NCI-H1048 (cell line): Measurements from ENCODE around the gene RPS15.
"Not testable (repeated sequence)": the region's sequence is repeated elsewhere in the genome, so short reads cannot be mapped to it uniquely, and the experiment has no call there.

ENCODE experiments used
- DNase-seq: peaks from one replicate; lab custom pipeline; 2025; lab: John Stamatoyannopoulos, UW

RPS15 gene

GRCh38 chr19:1435378-1435989 lies 2.7 kb upstream of the RPS15 start:
- DNase-seq: no peak

DNA sequence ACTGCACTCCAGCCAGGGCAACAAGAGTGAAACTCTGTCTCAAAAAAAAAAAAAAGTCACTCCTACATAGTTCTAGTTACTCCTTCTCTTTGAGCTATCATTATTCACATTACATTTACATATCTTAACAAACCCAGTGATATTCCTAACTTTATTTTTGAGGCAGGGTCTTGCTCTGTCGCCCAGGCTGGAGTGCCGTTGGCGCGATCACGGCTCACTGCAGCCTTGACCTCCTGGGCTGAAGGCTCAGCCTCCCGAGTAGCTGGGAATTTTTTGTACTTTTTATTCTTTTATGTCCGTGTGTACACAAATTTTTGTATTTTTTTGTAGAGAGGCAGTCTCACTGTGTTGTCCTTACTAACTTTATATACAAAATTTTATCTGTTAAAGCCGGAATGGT lies 587 bp upstream of the RPS15 start:
- DNase-seq: no peak

DNA sequence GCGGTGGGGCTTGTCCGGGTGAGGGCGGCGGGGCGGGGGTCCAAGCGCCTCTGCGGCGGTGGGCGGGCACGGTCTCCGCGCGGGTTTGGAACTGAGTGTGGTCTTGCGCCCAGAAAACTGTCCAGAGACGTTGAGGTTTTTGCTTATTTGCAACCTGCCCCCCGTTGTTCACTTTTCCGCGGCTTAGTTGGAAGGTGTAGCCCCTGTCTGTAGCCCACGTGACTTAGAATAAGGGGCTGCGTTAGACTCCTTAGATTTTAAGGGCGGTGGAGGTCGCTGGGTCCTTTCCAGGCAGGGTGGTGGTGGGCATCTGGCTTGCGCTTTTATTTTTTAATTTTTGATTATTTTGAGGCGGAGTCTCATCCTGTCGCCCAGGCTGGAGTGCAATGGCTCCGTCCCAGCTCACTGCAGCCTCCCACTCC lies 748 bp downstream of the RPS15 start:
- DNase-seq: no peak

DNA sequence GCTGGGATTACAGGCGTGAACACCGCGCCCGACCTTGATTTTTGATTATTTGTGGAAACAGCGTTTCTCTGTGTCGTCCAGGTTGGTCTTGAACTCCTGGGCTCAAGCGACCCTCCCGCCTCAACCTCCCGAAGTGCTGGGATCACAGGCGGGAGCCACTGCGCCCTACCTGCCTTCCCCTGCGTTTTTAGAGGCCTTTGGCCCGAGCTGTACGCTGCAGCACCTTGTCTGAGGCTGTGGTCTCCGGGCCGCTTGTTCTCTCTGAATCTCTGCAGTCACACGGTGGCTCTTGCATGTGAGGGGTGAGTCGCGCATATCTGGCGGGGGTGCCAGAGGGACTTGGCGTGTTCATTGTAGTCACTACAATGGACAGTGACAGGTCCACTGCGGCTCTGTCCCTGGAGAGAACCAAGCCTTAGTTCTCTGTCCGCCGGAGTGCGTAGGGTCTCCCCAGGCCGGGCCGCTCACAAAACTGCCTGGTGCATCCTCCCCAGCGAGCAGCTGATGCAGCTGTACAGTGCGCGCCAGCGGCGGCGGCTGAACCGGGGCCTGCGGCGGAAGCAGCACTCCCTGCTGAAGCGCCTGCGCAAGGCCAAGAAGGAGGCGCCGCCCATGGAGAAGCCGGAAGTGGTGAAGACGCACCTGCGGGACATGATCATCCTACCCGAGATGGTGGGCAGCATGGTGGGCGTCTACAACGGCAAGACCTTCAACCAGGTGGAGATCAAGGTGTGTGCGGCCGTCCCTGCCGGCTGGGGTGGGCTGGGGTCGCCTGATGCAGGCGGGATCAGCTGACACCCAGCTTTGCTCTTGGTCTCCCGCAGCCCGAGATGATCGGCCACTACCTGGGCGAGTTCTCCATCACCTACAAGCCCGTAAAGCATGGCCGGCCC lies 1.6 kb downstream of the RPS15 start:
- not testable (repeated sequence) for DNase-seq

DNA sequence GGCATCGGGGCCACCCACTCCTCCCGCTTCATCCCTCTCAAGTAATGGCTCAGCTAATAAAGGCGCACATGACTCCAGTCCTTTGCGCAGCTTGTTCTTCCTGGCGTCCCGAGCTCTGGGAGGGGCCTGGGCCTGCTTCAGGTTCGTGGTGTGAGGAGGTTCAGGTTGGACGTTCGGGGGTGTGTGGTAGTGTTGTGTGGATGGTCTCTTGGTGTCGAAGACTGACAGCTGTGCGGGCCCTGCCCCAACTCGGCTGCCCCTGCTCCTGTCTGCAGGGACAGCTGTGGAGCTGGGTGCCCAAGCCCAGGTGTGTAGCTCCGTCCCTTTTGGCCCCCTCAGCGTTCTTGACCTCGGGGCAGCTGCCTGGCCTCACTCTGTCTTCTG lies 2.2 kb downstream of the RPS15 start:
- DNase-seq: no peak

DNA sequence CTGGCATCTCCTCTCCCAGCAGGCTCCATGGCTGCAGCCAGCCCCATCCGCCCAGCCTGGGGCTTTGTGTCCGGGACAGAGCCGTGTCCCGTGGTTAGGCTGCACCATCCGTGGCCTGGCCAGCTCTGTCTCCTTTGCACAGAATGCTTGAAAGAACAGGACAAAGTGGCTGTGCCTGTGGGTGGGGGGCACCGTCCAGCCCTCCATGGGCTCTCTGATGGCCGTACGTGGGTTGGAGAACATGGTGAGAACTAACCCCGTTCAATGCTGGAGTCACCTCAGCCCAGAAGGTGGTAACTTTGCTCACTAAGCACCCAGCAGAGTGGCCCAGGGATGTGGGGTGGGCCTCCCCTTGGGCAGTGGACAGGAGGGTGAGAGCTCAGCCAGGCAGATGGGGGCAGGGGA lies 2.8 kb downstream of the RPS15 start:
- DNase-seq: no peak

GRCh38 chr19:1441677-1442438 lies 3.7 kb downstream of the RPS15 start:
- no peak for DNase-seq

DNA sequence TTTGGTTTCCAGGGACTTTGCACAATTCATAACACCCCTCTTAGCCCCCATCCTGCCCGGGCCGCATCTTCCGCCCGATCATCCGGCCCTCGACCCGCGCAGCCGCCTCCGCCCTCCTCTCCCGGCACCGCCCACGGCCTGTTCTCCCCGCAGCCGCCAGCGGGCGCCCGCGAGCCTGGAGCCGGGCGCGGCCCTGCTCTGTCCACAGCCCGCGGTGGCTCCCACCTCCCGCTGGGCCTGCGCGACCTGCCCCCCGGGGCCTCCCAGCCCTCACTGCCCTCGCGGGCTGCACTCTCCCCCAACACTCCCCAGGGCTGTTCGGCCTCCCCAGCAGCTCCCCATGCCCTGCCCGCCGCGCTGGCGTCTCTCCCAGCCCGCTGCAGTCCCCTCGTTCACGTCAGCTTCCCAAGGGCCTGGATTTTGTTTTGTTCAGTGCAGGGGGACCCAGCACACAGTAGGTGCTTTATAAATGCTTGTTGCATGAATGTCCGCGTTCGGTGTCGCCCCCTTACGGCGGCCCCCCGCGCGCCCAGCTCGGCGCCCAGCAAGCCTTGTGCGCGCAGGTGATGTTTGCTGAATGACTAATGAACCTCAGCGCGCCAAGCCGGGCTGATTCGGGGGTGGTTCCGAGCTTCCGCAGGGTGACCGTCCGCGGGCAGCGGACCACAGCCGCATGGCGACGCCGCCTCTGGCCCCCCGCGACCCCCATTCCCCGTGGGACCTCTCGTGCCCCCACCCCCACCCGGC lies 7.2 kb downstream of the RPS15 start:
- no peak for DNase-seq

- DNase-seq: no peak
Observed at GRCh38 chr19:1445932-1446712, 7.9 kb downstream of the RPS15 start.

DNA sequence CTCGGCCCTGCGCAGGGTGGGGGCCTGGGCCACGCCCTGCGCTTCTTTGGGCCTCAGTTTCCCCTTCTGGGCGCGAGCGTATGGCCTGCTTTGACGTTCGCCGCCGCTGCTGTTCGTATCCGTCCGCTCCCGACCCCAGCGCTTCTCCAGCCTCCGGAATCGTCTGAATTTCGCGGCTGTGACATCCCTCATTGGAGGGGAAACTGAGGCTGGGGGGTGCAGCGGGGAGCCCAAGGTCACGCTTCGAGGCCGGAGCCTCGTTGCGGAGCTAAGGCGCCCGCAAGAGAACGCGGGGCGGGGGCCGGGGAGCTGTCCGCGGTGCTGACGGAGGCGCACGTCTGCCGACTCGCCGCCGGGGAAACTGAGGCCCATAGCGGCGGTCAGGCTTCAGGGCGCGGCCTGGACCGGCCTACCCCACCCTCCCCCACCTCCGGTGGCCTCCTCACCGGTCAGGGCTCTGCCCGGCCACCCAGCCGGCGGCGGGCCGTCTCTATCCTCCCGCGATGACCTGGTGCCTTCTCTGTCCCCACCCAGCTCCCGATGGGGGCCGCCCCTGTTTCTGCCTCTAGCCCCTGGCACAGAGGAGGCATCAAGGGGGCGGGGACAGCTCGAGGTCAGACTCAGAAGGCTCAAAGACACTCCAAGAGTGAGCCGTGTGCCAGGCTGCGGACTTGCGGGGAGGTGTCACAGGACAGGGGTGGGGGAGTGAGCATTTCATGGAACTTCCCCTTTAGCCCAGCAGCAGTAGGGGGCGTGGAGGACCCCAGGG lies 8.7 kb downstream of the RPS15 start:
- no peak for DNase-seq

GRCh38 chr19:1447504-1447903 lies 9.3 kb downstream of the RPS15 start:
- DNase-seq: no peak

DNA sequence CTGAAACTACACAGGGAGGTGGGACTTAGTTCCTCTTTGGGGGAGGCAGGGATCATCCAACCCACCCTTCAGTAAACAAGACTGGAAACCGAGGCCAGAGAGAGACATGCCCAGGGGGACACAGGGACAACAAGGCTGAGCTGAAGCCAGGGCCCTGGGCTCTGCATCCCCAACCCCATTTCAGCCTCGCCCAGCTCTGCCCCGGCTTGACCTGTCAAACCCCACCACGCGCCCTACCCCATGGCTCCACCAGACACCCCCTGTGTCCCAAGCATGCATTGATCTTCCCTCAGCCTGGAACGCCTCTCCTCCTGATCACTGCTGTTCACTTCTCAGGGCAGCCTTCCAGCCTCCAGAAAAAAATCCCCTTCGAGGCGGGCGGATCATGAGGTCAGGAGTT lies 9.7 kb downstream of the RPS15 start:
- DNase-seq: no peak

DNA sequence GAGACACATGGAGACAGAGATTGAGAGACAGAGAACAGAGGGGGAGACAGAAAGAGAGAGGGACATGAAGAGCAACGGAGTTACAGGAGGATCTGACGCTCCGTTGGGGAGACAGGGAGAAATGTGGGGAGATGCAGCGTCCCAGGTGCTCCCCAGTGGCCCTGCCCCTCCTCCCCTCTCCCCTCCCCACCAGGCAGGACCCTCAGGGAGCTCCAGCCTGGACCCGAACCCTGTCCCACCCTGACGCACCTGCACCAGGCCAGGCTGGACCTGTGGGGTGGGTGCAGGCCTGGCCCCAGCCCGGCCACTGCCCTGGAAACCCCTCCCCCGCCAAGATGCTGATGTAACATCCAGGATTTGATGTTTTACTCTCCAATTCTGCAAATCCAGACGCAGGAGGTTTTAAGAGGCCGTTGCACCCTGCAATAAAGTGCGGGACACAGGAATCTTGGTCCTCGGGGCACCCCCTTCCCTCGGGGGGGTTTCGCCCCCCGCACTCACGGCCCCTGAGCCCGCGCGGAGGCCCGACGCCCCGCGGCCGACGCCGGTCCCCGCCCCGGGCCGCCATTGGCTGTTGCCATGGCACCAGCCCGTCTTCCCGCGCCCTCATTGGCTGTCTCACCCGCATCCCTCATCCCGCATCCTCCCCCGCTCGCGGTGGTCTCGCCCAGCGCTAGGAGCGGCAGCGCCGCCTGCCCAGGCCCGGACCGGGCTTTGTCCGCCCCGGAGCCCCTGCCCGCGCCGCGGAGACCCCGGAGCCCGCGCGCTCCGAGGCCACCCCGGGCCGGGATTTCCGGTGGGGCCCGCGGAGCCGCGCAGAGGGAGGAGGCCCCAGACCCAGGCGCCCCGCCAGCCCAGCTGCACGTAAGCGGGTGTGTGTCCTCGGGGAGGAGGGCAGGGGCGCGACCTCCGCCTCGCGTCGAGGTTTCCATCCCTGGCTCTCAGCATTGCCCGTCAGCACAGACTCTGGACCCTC lies 11.6 kb downstream of the RPS15 start, which contains the start of gene APC2:
Gene APC2, plus strand, starts transcription at position 655 of the 976 bp plus-strand sequence. CDS start 2,881 bp downstream, outside the sequence.
- DNase-seq: no peak

DNA sequence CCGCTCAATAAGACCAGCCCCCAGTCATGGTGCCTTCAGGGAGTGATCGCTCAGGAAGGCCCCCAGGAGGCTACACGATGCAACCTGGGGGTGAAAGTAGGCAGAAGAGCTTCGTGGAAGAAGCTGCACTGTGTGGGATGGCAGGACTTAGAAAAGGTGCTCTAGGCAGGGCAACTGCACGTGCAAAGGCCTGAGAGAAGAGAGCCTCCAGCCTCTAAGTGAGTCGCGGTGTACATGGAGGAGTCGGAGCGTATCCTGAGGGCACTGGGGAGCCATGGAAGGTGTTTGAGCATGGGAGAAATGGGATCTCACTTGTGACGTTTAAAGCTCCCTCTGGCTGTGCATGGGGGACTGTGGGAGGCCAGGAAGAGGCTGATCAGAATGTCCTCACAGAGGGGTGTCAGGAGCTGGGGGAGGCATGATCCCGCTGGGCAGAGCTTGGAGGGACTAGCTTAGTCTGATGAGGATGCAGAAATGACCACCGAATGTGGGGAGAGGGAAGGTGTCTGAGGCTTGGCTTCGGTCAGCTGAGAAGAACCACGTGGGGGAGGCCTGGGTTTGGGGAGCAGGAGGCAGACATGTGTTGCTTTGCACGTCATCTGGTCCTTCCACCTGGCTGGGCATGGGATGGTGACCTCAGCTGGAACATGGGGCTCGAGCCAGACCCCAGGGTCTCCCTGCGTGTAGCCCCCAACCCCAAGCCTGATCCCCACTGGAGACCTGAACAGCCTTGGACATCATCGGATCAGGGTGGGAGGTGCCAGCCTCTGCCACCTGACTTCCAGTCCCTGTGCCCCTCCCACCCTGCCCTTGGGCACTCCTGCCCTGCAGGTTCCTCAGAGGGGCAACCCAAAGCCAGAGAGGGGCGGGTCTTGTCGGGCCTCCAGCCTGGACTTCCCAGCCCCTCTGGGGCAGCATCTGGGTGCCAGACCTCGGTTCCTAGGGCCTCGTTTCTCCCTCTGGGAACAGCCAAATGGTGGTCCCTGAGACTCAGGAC lies 12.8 kb downstream of the RPS15 start:
- DNase-seq: no peak

- DNase-seq: no peak
Observed at GRCh38 chr19:1451916-1452801, 14.0 kb downstream of the RPS15 start.

DNA sequence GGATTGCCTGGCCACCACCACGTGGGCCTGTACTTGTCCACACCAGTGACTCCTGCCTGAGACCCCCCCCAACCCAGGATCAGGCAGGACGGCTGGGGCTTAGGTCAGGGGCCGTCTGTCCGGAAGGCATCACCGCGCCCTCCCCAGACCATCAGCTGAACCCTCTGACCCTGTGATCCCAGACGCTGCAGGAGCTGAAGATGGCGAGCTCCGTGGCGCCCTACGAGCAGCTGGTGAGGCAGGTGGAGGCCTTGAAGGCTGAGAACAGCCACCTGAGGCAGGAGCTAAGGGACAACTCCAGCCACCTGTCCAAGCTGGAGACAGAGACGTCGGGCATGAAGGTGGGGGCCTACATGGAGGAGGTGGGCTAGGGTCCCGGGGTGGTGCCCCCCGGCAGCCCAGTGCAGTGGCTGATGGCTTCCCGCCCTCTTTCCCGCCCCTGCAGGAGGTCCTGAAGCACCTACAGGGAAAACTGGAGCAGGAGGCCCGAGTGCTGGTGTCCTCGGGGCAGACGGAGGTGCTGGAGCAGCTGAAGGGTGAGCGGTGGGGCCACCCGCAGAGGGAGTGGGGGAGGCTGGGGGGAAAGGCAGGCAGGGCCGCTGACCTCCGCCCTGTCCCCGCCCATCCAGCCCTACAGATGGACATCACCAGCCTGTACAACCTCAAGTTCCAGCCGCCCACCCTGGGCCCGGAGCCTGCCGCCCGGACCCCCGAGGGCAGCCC lies 14.8 kb downstream of the RPS15 start:
- no peak for DNase-seq
